Measurements from ENCODE around the gene TAS2R3.

- no peak for TF ChIP-seq CTCF (IDR thresholded peaks at IDR 0.05; ENCODE audit: low read length)
- no peak for TF ChIP-seq EZH2 (optimal IDR thresholded peaks at IDR 0.05; ENCODE audit: low read depth, low read length)
These were observed 46.4 kb upstream of the TAS2R3 start for GRCh38 chr7:141717450-141717849.

Data from MM.1S (cell line).